H1 (cell line): ENCODE measurements around the gene FRMD4A. TPM values are rescaled to one million over a fixed set of nuclear protein-coding genes. Genes with fewer than 3 reads are reported as not detected.
A peak's percentile ranks its signal among the peaks of the same experiment; 100 is the strongest.

Experiments used
- CTCF ChIA-PET: fragments of 300-600 bp; sonication (Branson Sonifier 250); formaldehyde crosslinking; loops from one replicate; lab custom pipeline; 2021; ENCODE audit not compliant: partially characterized antibody; lab: Charles Lee
- POLR2A ChIA-PET: fragments of 300-600 bp; sonication (Branson Sonifier 250); formaldehyde crosslinking; loops from one replicate; lab custom pipeline; 2021; ENCODE audit warnings: inconsistent platforms; ENCODE audit not compliant: partially characterized antibody; lab: Charles Lee
- DNase-seq, 2 experiments: peaks; one replicate each; pipeline versions ENCODE4 v3.0.0 to v3.0.0-alpha.2; 2010 to 2022; ENCODE audit warnings: low spot score in 2 of 2, low read depth in 1 of 2, mixed read lengths in 1 of 2
- FAIRE-seq: peaks from 2 replicates; lab custom pipeline; 2011; peaks lifted over from hg19 to GRCh38; lab: Jason Lieb, UNC
- H2AFZ ChIP-seq: 2 replicates; pipeline ENCODE4 v1.8.1; 2012; ENCODE audit warnings: low read length, inconsistent platforms
- H2AK5ac ChIP-seq: 2 replicates; pipeline ENCODE4 v1.6.1; 2013; ENCODE audit warnings: low read depth, low read length
- H2BK120ac ChIP-seq: replicated peaks from 2 replicates; pipeline ENCODE3; 2013; ENCODE audit warnings: low read depth, low read length, inconsistent platforms
- H2BK12ac ChIP-seq: 2 replicates; pipeline ENCODE4 v1.6.1; 2013; ENCODE audit warnings: low read depth, low read length
- H2BK15ac ChIP-seq: 2 replicates; pipeline ENCODE4 v1.6.1; 2013; ENCODE audit warnings: low read length
- H2BK20ac ChIP-seq: 2 replicates; pipeline ENCODE4 v1.6.1; 2013; ENCODE audit warnings: low read length
- H2BK5ac ChIP-seq: 2 replicates; pipeline ENCODE4 v1.6.1; 2013; ENCODE audit warnings: low read depth, low read length
- H3K14ac ChIP-seq: 2 replicates; pipeline ENCODE4 v1.6.1; 2013; ENCODE audit warnings: inconsistent platforms; ENCODE audit not compliant: insufficient read length
- H3K18ac ChIP-seq: 2 replicates; pipeline ENCODE4 v1.6.1; 2013; ENCODE audit warnings: low read length; ENCODE audit errors: extremely low read depth
- H3K23ac ChIP-seq: 2 replicates; pipeline ENCODE4 v1.6.1; 2013; ENCODE audit warnings: inconsistent platforms; ENCODE audit not compliant: insufficient read length
- H3K23me2 ChIP-seq: 2 replicates; pipeline ENCODE4 v1.6.1; 2013; ENCODE audit warnings: low read depth, low read length
- H3K27ac ChIP-seq: 2 replicates; pipeline ENCODE4 v1.6.1; 2011; ENCODE audit warnings: low read depth, low read length, inconsistent platforms
- H3K27me3 ChIP-seq, 4 experiments: replicated peaks in 1 of 4; 1 replicate in 1 of 4; 2 replicates in 3 of 4; pipeline versions ENCODE4 v1.6.1 to v1.8.1; 2011 to 2013; ENCODE audit warnings: low read length in 3 of 4, mild to moderate bottlenecking in 3 of 4, inconsistent platforms in 2 of 4, mixed read lengths in 2 of 4, moderate library complexity in 1 of 4; ENCODE audit not compliant: control insufficient read depth in 3 of 4, insufficient read depth in 3 of 4; ENCODE audit errors: extremely low read depth in 1 of 4
- H3K36me3 ChIP-seq, 4 experiments: 2 replicates each; pipeline versions ENCODE4 v1.6.1 to v1.8.1; 2011 to 2013; ENCODE audit warnings: mild to moderate bottlenecking in 4 of 4, low read length in 3 of 4, moderate library complexity in 2 of 4, control low read depth in 1 of 4, inconsistent platforms in 1 of 4; ENCODE audit not compliant: insufficient read depth in 4 of 4, control insufficient read depth in 2 of 4
- H3K4ac ChIP-seq: replicated peaks from 2 replicates; pipeline ENCODE3; 2013; ENCODE audit warnings: low read length, low read depth, mixed read lengths, inconsistent platforms; ENCODE audit not compliant: insufficient read length
- H3K4me1 ChIP-seq, 4 experiments: replicated peaks in 1 of 4; 1 replicate in 1 of 4; 2 replicates in 3 of 4; pipeline versions ENCODE4 v1.6.1 to v1.8.1; 2011 to 2013; ENCODE audit warnings: low read length in 3 of 4, inconsistent platforms in 2 of 4, mixed read lengths in 1 of 4; ENCODE audit not compliant: insufficient read depth in 4 of 4, control insufficient read depth in 3 of 4
- H3K4me2 ChIP-seq, 2 experiments: 2 replicates each; pipeline versions ENCODE4 v1.6.1 to v1.8.1; 2011 to 2013; ENCODE audit warnings: low read depth in 2 of 2, low read length in 2 of 2, control low read depth in 1 of 2, inconsistent platforms in 1 of 2, mild to moderate bottlenecking in 1 of 2; ENCODE audit not compliant: insufficient read depth in 1 of 2
- H3K4me3 ChIP-seq, 4 experiments: fragments of 200-600, 300-600 bp in 1 of 4; sonication (generic), shearing (Covaris generic), sonication (Bioruptor Twin) in 1 of 4; 2 replicates each; pipeline versions ENCODE4 v1.5.1 to v1.8.1; 2011 to 2016; ENCODE audit warnings: low read length in 4 of 4, low read depth in 3 of 4, control low read depth in 2 of 4, inconsistent platforms in 2 of 4, mild to moderate bottlenecking in 2 of 4, mixed read lengths in 1 of 4, moderate library complexity in 1 of 4; ENCODE audit not compliant: insufficient read depth in 2 of 4; ENCODE audit errors: extremely low read depth in 1 of 4
- H3K56ac ChIP-seq: replicated peaks from 2 replicates; pipeline ENCODE3; 2013; ENCODE audit warnings: low read depth, mild to moderate bottlenecking, mixed read lengths, low read length, inconsistent platforms; ENCODE audit not compliant: insufficient read length
- H3K79me1 ChIP-seq: 2 replicates; pipeline ENCODE4 v1.6.1; 2013; ENCODE audit warnings: low read depth, low read length, control low read depth
- H3K79me2 ChIP-seq, 2 experiments: 2 replicates each; pipeline versions ENCODE4 v1.6.1 to v1.8.1; 2012 to 2013; ENCODE audit warnings: low read length in 2 of 2, mild to moderate bottlenecking in 2 of 2, inconsistent platforms in 1 of 2; ENCODE audit not compliant: insufficient read depth in 2 of 2, control insufficient read depth in 1 of 2
- H3K9ac ChIP-seq, 4 experiments: replicated peaks in 1 of 4; 1 replicate in 1 of 4; 2 replicates in 3 of 4; pipeline versions ENCODE4 v1.6.1 to v1.8.1; 2011 to 2013; ENCODE audit warnings: low read depth in 3 of 4, low read length in 3 of 4, control low read depth in 2 of 4, mild to moderate bottlenecking in 2 of 4, moderate library complexity in 2 of 4, inconsistent platforms in 1 of 4; ENCODE audit errors: extremely low read depth in 1 of 4
- H3K9me3 ChIP-seq, 2 experiments: 2 replicates each; pipeline versions ENCODE4 v1.6.1 to v1.8.1; 2012 to 2013; ENCODE audit warnings: mild to moderate bottlenecking in 2 of 2, moderate library complexity in 2 of 2, control low read depth in 1 of 2, inconsistent platforms in 1 of 2, low read depth in 1 of 2, low read length in 1 of 2, mixed read lengths in 1 of 2; ENCODE audit not compliant: insufficient read depth in 2 of 2
- H4K20me1 ChIP-seq, 2 experiments: replicated peaks in 1 of 2; 2 replicates each; pipeline versions ENCODE3 to v1.8.1; 2011 to 2013; ENCODE audit warnings: inconsistent platforms in 2 of 2, low read length in 2 of 2, mild to moderate bottlenecking in 1 of 2; ENCODE audit not compliant: insufficient read depth in 2 of 2, control insufficient read depth in 1 of 2
- H4K5ac ChIP-seq: 2 replicates; pipeline ENCODE4 v1.6.1; 2013; ENCODE audit warnings: low read length, low read depth, mixed read lengths, inconsistent platforms; ENCODE audit not compliant: insufficient read length
- H4K8ac ChIP-seq: 2 replicates; pipeline ENCODE4 v1.8.0; 2013; ENCODE audit warnings: mild to moderate bottlenecking, moderate library complexity, low read length, inconsistent platforms; ENCODE audit not compliant: insufficient read depth; ENCODE audit errors: extremely low read depth
- H4K91ac ChIP-seq: replicated peaks from 2 replicates; pipeline ENCODE3; 2013; ENCODE audit warnings: low read length, mixed read lengths, inconsistent platforms; ENCODE audit not compliant: insufficient read length
- CBX5 ChIP-seq: fragments of 300-800, 300-1000 bp; sonication (generic); IDR thresholded peaks from 2 replicates; pipeline ENCODE4 v1.7.1; 2016; ENCODE audit warnings: antibody characterized with exemption, low read length, low read depth
- EP300 ChIP-seq, 2 experiments: IDR thresholded peaks; 1 replicate in 1 of 2; 2 replicates in 1 of 2; pipeline ENCODE4 v1.6.1; 2011 to 2012; ENCODE audit warnings: low read depth in 2 of 2, low read length in 2 of 2, mild to moderate bottlenecking in 2 of 2, borderline replicate concordance in 1 of 2, inconsistent platforms in 1 of 2, moderate library complexity in 1 of 2
- RAD21 ChIP-seq, 2 experiments: IDR thresholded peaks in 1 of 2; conservative IDR thresholded peaks in 1 of 2; 2 replicates each; pipeline ENCODE4 v1.6.1; 2011; ENCODE audit warnings: low read depth in 2 of 2, low read length in 2 of 2, improper control_type of control experiment in 1 of 2, inconsistent platforms in 1 of 2, mild to moderate bottlenecking in 1 of 2, moderate library complexity in 1 of 2
- WGBS, 2 experiments: shearing (Covaris generic) in 1 of 2; methylation state at CpG; one replicate each; pipeline versions ENCODE4 v1.1.6 to v1.1.7; 2013 to 2015; ENCODE audit warnings: low lambda C conversion rate in 2 of 2, mixed read lengths in 2 of 2, inconsistent platforms in 1 of 2, low coverage in 1 of 2, missing lambda C conversion rate in 1 of 2; ENCODE audit not compliant: insufficient replicate concordance in 2 of 2, insufficient coverage in 1 of 2, insufficient read length in 1 of 2; ENCODE audit errors: extremely low coverage in 1 of 2, missing lambda C conversion rate in 1 of 2; 5-methylcytosine and 5-hydroxymethylcytosine counted together
- polyA plus RNA-seq, 7 experiments: library from polyadenylated mRNA; depleted of rRNA in 3 of 7; stranded (reverse) in 5 of 7; unstranded in 2 of 7; fragments of >200 nt in 5 of 7; fragments of 200-250 nt in 2 of 7; gene quantifications; 1 replicate in 5 of 7; 2 replicates in 1 of 7; 4 replicates in 1 of 7; pipeline versions ENCODE4 v1.2.1 to v1.2.3, GENCODE V29; 2011 to 2013; ENCODE audit warnings: missing spikeins in 2 of 7, mixed read lengths in 2 of 7
- total RNA-seq: library from RNA; stranded (reverse); fragmentation: NEBNext Ultra II Directional; extraction: Animal tissue kit (Norgen Biotek cat#: 25700); gene quantifications from 2 replicates; pipeline ENCODE4 v1.2.1, GENCODE V29; 2021
- TF ChIP-seq, protein P1 (sequence below), 3 experiments: IDR thresholded peaks; 1 replicate in 2 of 3; 2 replicates in 1 of 3; pipeline versions ENCODE4 v1.5.1 to v1.6.1; 2011; ENCODE audit warnings: low read length in 3 of 3, mild to moderate bottlenecking in 3 of 3, inconsistent platforms in 2 of 3, low read depth in 1 of 3, moderate library complexity in 1 of 3; ENCODE audit not compliant: insufficient read depth in 1 of 3; ENCODE audit errors: control extremely low read depth in 1 of 3

FRMD4A gene
- total and polyA plus RNA-seq, 2 of the 8 experiments (the other 6 are each of a cell fraction or from before 2014, with no cell fraction given): 38.6 to 39.6 TPM

- peaks cover 4 to 8% (median 5%) of the 10 kb centered on the region in 4 experiments; a peak in 5 of 7 replicates for H3K4me1 ChIP-seq
- 0 out of 2 replicates have a peak, but pooled peaks cover 3% of the 10 kb centered on the region for H3K79me1 ChIP-seq
- H2BK120ac ChIP-seq: no peak overlapping the region
- H3K79me2 ChIP-seq: no peaks in the 10 kb centered on the region
- no peak overlapping the region; a peak in 1 of 4 replicates for H3K4me2 ChIP-seq
- no peak overlapping the region for H3K56ac ChIP-seq
- H3K23me2 ChIP-seq: peaks cover 1% of the 10 kb centered on the region; the same call in 1 of the 2 replicates
- peak overlapping the region; percentile 55; the same call in 1 of the 2 replicates for H2BK5ac ChIP-seq
- no peak overlapping the region for H3K18ac ChIP-seq
- H3K4me3 ChIP-seq: no peak overlapping the region
- H2BK20ac ChIP-seq: no peak overlapping the region
- H3K27ac ChIP-seq: no peak overlapping the region
- 80% methylated on average over 4 of the region's 8 CpGs; no CpG with 5 or more reads in 1 of the 2 experiments for WGBS, 2 experiments
- no peak overlapping the region; the same call in 1 of the 2 replicates for H2AK5ac ChIP-seq
- no peak overlapping the region for H3K9ac ChIP-seq
- H3K9me3 ChIP-seq: peaks cover 0 to under 1% of the 10 kb centered on the region in 2 experiments; a peak in 1 of 4 replicates
- ChIA-PET POLR2A (interaction anchor here (0.6 kb wide), 1 partner anchor 35 kb away, joined by 3 read pairs; no protein-coding TSS in a partner anchor), CTCF (interaction anchor here (0.5 to 1.3 kb wide), 2 partner anchors 10 to 142 kb away, joined by 3 to 5 read pairs; no protein-coding TSS in a partner anchor)
- no peak overlapping the region for H4K8ac ChIP-seq
- H3K4ac ChIP-seq: no peak overlapping the region
- FAIRE-seq: peak; percentile 7
- no peak overlapping the region for H3K14ac ChIP-seq
- H4K91ac ChIP-seq: peak overlapping the region; percentile 56
- H3K27me3 ChIP-seq: no peaks in the 10 kb centered on the region
- H2BK15ac ChIP-seq: 0 out of 2 replicates have a peak overlapping the region, but pooled peaks have one; percentile 92
- 0 out of 8 replicates have a peak, but pooled peaks cover 0 to under 1% (median 0%) of the 10 kb centered on the region in 4 experiments for H3K36me3 ChIP-seq
- TF ChIP-seq EP300 (IDR thresholded peaks at IDR 0.05; ENCODE audit: borderline replicate concordance in 1 of 2, low read depth in 2 of 2, low read length in 2 of 2) (no peak), RAD21 (IDR thresholded peaks at IDR 0.05 in 1 of 2, conservative IDR thresholded peaks at IDR 0.05 in 1 of 2; ENCODE audit: low read depth in 2 of 2, low read length in 2 of 2) (peak in 1 of 2 experiments; percentile 41; a peak in 1 of 4 replicates), CBX5 (no peak)
- TF ChIP-seq, protein P1, sequence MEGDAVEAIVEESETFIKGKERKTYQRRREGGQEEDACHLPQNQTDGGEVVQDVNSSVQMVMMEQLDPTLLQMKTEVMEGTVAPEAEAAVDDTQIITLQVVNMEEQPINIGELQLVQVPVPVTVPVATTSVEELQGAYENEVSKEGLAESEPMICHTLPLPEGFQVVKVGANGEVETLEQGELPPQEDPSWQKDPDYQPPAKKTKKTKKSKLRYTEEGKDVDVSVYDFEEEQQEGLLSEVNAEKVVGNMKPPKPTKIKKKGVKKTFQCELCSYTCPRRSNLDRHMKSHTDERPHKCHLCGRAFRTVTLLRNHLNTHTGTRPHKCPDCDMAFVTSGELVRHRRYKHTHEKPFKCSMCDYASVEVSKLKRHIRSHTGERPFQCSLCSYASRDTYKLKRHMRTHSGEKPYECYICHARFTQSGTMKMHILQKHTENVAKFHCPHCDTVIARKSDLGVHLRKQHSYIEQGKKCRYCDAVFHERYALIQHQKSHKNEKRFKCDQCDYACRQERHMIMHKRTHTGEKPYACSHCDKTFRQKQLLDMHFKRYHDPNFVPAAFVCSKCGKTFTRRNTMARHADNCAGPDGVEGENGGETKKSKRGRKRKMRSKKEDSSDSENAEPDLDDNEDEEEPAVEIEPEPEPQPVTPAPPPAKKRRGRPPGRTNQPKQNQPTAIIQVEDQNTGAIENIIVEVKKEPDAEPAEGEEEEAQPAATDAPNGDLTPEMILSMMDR (IDR thresholded peaks at IDR 0.05; ENCODE audit: control extremely low read depth in 1 of 3, insufficient read depth in 1 of 3, low read depth in 1 of 3, low read length in 3 of 3): peak in 2 of 3 experiments; percentile 45 to 57; a peak in 3 of 4 replicates
- no peak for DNase-seq
- no peaks in the 10 kb centered on the region for H4K20me1 ChIP-seq
- no peak overlapping the region for H4K5ac ChIP-seq
- no peak overlapping the region for H2BK12ac ChIP-seq
- H3K23ac ChIP-seq: no peak overlapping the region
- no peak overlapping the region for H2AFZ ChIP-seq
These were observed 483.5 kb downstream of the FRMD4A start for GRCh38 chr10:13847201-13847631.
